NCI-H526 (cell line): Measurements from ENCODE around the gene MMRN2.

Source experiments
- DNase-seq, 2 experiments: peaks; one replicate each; lab custom pipeline; 2025; lab: John Stamatoyannopoulos, UW

MMRN2 gene

DNA sequence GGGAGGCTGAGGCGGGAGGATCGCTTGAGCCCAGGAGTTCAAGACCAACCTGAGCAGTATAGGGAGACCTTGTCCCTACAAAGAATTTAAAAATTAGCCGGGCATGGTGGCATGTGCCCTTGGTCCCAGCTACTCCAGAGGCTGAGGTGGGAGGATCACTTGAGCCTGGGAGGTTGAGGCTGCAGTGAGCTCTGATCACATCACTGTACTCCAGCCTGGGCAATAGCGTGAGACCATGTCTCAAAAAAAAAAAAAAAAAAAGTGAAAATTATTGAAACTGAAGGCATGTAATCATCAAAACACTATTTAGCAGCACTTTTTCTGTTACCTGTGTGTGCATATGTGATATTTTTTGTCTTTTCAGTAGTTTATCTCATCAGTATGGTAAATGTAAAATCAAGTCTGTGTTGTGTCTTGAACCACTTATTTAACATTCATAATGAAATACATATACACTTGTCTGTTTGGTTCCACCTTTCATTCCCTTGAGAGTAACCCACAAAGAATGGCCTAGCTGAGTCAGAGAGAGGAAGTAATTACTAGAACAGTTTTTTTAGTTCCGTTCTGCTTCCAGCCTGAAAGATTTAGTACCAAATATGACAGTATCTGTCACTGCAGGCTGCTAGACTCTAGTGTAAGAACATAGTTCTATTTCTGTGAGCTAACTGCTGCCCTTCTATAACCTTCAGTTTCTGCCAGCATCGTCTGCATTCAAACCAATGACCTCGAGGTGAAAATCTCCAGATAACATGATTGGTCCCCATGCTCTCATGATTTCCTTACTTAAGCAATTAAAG lies 68.6 kb downstream of the MMRN2 start:
- no peak for DNase-seq
